Activated T-cell treated with anti-CD3 and anti-CD28 coated beads, Interleukin-2, amount 50 U/mL, for 72 hours (primary cell): ENCODE measurements around the gene TYW3. TPM values are rescaled to one million over a fixed set of nuclear protein-coding genes. Genes with fewer than 3 reads are reported as not detected.
"Not testable (repeated sequence)": the region's sequence is repeated elsewhere in the genome, so short reads cannot be mapped to it uniquely, and the experiment has no call there.

ENCODE experiments used
- ATAC-seq, 2 donors: fragments of 150-1000 bp; cut with Tn5 transposase; replicated peaks in 1 of 2; 2 replicates each; pipeline ENCODE4 v1.10.0; 2021; ENCODE audit warnings: moderate library complexity in 2 of 2, mild to moderate bottlenecking in 1 of 2
- DNase-seq, 2 donors: peaks; one replicate each; pipeline ENCODE4 v3.0.0; 2021 to 2022; ENCODE audit warnings: mixed read lengths in 1 of 2
- H3K27ac Mint-ChIP-seq: one replicate; pipeline ENCODE4 v1.8.0; 2022; ENCODE audit warnings: mild to moderate bottlenecking, moderate library complexity, mixed read lengths
- H3K27me3 Mint-ChIP-seq: one replicate; pipeline ENCODE4 v1.8.0; 2022; ENCODE audit warnings: low read depth, mixed read lengths
- H3K36me3 Mint-ChIP-seq, 2 donors: one replicate each; pipeline ENCODE4 v1.8.0; 2022; ENCODE audit warnings: mixed read lengths in 2 of 2, mild to moderate bottlenecking in 1 of 2; ENCODE audit not compliant: insufficient read depth in 2 of 2
- H3K4me1 Mint-ChIP-seq: one replicate; pipeline ENCODE4 v1.8.0; 2022; ENCODE audit warnings: low read depth, mixed read lengths
- H3K4me3 Mint-ChIP-seq, 2 donors: one replicate each; pipeline ENCODE4 v1.8.0; 2022; ENCODE audit warnings: mild to moderate bottlenecking in 2 of 2, mixed read lengths in 2 of 2, moderate library complexity in 2 of 2
- H3K9me3 Mint-ChIP-seq, 2 donors: one replicate each; pipeline ENCODE4 v1.8.0; 2022; ENCODE audit warnings: mixed read lengths in 2 of 2
- total RNA-seq, 2 donors: library from RNA; stranded (reverse); gene quantifications; one replicate each; pipeline ENCODE4 v1.2.3, GENCODE V29; 2022

TYW3 gene
- total RNA-seq, 2 donors from 2014 or later, result 19.4 to 22.9 TPM

DNA sequence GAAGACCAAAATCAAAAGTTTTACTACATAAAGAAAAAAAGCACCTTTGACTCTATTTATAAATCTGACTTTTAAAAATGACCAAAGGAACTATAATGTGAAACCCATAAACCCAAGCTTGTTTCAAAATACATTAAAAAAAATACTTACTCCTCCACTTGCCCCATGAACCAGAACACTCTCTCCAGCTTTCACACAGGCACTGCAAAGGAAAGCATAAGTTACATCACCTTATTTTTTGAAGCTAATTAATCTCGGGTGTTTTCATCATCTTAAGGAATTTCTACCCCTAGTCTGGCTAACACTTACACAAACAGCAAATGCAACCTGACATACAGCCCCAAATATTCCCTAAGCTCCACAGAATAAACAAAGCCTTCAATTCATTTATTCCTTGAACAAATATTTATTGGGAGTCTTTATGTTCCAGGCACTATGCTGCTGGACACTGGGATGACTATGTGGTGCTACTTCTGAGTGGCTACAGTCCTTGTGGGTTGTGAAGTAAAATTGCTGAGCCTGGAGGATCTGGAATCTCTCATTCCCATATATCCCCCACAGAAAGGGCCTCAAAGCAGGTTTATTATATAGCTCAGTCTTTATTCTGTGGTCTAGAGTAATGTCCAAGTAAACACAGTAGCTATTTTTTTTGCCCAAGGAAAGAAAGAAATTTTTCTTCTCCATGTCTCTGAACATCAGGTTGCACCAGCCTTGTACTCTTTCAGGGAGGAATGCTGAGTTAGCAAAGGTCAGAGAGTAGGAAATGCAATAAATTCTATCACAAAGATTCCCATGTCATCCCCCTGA, 18.3 kb upstream of the TYW3 start:
- no peaks in the 10 kb centered on the region for H3K27me3 Mint-ChIP-seq

DNA sequence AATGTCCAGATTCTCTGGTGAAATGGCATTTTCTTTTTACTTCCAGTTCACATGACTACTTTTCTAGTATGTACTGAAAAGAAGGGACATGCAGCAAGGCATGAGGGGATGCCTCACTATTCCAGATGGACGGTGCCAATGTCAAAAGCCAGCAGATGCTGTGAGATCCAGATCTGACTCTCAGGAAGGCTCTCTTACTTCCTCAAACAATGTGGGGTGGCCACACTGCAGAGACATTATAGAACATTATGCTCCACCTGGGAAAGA, 17.8 kb upstream of the TYW3 start:
- no peaks in the 10 kb centered on the region for H3K36me3 Mint-ChIP-seq
- H3K27me3 Mint-ChIP-seq, result no peaks in the 10 kb centered on the region
- H3K27ac Mint-ChIP-seq, result no peak overlapping the region
- H3K9me3 Mint-ChIP-seq, result no peaks in the 10 kb centered on the region
- no peaks in the 10 kb centered on the region for H3K4me1 Mint-ChIP-seq
- DNase-seq (no peak), ATAC-seq (no peak)
- H3K4me3 Mint-ChIP-seq, result no peak overlapping the region

More for the DNA sequence above, 18.3 kb upstream of the TYW3 start:
- no peak overlapping the region for H3K4me3 Mint-ChIP-seq
- H3K4me1 Mint-ChIP-seq, result no peaks in the 10 kb centered on the region
- no peak for ATAC-seq
- no peak overlapping the region for H3K27ac Mint-ChIP-seq
- DNase-seq, result no peak
- H3K36me3 Mint-ChIP-seq, result no peaks in the 10 kb centered on the region
- no peaks in the 10 kb centered on the region for H3K9me3 Mint-ChIP-seq

DNA sequence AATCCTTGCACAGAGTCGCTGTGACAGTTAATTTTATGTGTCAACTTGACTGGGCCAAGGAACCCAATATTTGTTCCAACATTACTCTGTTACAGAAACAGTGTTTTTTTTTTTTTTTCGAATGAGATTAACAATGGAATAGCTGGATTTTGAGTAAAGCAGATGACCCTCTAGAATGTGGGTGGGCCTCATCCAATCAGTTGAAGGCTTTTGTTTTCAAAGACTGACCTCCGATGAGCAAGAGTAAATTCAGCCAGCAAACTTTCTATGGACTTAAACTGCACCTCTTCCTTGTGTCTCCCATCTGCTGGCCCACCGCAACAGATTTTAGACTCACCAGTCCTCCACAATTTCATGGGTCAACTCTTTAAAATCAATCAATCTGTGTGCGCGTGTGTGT, 17.1 kb upstream of the TYW3 start:
- ATAC-seq (no peak), DNase-seq (no peak)
- Mint-ChIP-seq H3K4me1 (no peaks in the 10 kb centered on the region), H3K36me3 (no peaks in the 10 kb centered on the region), H3K4me3 (no peak overlapping the region), H3K27ac (no peak overlapping the region), H3K9me3 (no peaks in the 10 kb centered on the region), H3K27me3 (no peaks in the 10 kb centered on the region)

DNA sequence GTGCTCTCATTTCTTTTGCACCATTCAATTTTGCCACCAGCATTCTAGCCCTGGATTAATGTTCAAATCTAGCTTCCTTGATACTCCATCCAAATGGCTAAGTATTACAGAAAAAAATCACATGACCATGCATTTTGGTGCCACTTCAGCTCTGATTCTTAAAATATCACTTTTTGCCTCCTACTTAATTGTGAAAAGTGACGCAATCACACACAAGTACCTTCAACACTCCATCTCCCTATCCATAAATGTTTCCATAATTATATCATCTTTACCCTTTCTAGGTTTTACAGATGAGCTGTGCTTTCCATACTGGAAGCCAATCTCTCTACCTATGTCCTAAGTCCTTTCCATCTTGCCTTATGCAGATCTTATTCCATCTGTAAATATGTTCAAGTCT, 16.1 kb upstream of the TYW3 start:
- Mint-ChIP-seq H3K4me3 (no peak overlapping the region), H3K9me3 (no peaks in the 10 kb centered on the region), H3K27ac (no peak overlapping the region), H3K36me3 (peaks cover 1% of the 10 kb centered on the region in 2 donors), H3K4me1 (no peaks in the 10 kb centered on the region), H3K27me3 (no peaks in the 10 kb centered on the region)
- ATAC-seq (no peak), DNase-seq (no peak)

GRCh38 chr1:74717626-74718025, 15.3 kb upstream of the TYW3 start:
- no peaks in the 10 kb centered on the region for H3K27me3 Mint-ChIP-seq
- DNase-seq (no peak), ATAC-seq (no peak)
- no peaks in the 10 kb centered on the region for H3K4me1 Mint-ChIP-seq
- H3K9me3 Mint-ChIP-seq, result no peaks in the 10 kb centered on the region
- H3K27ac Mint-ChIP-seq, result no peak overlapping the region
- peaks cover 3% of the 10 kb centered on the region in 2 donors for H3K36me3 Mint-ChIP-seq
- no peak overlapping the region for H3K4me3 Mint-ChIP-seq

DNA sequence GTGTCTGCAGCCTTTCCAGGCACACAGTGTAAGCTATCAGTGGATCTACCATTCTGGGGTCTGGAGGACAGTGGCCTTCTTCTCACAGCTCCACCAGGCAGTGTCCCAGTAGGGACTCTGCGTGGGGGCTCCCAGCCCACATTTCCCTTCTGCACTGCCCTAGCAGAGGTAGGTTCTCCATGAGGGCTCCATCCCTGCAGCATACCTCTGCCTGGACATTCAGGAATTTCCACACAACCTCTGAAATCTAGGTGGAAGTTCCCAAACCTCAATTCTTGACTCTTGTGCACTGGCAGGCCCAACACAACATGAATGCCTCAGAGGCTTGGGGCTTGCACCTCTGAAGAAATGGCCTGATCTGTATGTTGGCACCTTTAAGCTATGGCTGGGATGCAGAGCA, 6.9 kb upstream of the TYW3 start:
- no peak overlapping the region for H3K27ac Mint-ChIP-seq
- no peak overlapping the region for H3K4me3 Mint-ChIP-seq
- peaks cover 16 to 32% of the 10 kb centered on the region in 2 donors for H3K36me3 Mint-ChIP-seq
- H3K9me3 Mint-ChIP-seq, result peaks cover 6 to 11% of the 10 kb centered on the region in 2 donors
- peaks cover 15% of the 10 kb centered on the region for H3K4me1 Mint-ChIP-seq
- ATAC-seq, result no peak
- DNase-seq, result no peak
- H3K27me3 Mint-ChIP-seq, result no peaks in the 10 kb centered on the region

DNA sequence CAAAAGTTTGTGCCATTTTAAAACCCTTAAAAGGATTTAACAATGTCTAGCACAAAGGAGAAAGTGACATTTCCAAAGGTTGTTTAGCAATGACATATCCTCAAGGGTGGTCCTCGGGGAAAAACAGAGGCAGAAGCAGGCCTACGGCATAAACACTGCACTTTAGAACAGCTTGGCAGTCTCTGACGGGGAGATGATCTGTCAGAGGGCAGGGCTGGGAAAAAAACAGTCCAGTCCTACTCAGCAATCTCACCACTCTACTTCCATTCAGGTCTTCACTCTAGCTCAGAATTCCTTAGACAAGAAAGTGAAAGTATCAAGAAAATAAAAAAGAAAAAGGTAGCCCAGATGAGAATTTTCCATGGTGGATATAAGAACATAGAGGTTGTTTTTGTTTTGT, 4.2 kb upstream of the TYW3 start:
- Mint-ChIP-seq H3K36me3 (peaks cover 15 to 29% of the 10 kb centered on the region in 2 donors), H3K27me3 (no peaks in the 10 kb centered on the region), H3K4me3 (no peak overlapping the region), H3K27ac (no peak overlapping the region), H3K9me3 (peaks cover 6 to 11% of the 10 kb centered on the region in 2 donors), H3K4me1 (peaks cover 24% of the 10 kb centered on the region)
- no peak for ATAC-seq
- no peak for DNase-seq

DNA sequence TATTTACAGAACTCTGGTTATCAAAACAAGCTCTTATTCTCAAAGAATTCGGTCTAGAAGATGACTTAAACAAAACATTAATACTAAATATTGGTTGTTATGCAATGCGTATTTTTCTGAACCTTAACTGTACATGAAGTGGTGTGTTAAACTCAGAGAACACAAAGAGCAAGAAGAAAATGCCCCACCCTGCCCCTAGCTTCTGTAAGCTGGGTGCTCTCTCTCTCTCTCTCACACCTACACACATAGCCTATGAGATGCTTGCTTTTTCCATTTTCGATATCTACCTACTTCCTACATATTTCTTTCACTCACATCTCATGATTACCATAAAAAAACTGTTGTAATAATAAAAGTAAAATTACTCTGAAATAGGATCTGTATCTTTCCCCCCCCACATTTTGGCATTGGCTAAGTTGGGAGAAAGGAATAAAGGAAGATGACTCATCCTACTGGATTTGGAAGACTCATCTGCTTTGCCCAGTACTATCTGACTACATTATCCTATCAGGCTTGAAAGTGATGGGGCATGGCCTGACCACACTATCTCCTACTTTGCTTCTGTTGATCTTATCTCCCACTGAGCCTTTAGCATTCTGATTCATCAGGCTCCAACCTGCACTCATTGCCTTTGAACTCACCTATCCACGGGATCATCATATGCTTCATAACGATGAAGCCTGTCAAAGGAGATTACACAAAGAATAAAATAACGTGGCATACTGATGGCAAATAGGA, 3.0 kb upstream of the TYW3 start:
- ATAC-seq (peak; percentile 10 to 35), DNase-seq (peak in 1 of 2 donors; percentile 24)

DNA sequence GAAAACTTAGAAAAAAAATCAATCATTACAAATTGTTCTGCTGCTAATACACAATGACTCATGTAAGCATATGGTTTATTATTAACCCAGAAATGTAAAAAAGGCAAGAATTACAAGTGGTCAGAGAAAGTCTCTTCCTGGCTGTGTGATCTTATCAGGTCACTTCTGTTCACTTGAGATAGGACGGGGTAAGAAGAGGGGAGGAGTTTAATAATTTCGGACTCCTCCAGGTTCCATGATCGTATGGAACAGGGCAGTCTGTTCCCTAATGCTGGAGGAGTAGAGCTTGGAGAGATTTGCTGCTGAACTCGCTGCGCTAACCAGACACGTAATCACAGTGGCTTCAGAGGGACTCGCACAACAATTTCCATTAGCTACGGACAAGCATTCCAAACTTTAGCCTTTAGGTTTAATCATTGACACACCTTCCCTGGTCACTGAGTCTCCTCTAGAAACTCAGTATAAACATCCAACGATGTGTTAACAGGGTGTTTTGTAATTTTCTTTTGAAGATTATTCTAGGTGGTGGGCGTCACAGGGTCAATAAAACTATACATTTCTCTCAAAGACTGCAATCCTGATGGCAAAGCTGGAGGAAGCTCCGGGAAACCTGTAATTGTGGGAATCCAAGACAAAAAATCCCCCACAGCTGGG, 1.4 kb upstream of the TYW3 start:
- DNase-seq (no peak), ATAC-seq (no peak)
- H3K27ac Mint-ChIP-seq, result peak overlapping the region; percentile 42
- peaks cover 3 to 5% of the 10 kb centered on the region in 2 donors for H3K9me3 Mint-ChIP-seq
- peak overlapping the region; percentile 37 to 81 for H3K4me3 Mint-ChIP-seq
- H3K36me3 Mint-ChIP-seq, result peaks cover 7 to 8% of the 10 kb centered on the region in 2 donors
- peaks cover 43% of the 10 kb centered on the region for H3K4me1 Mint-ChIP-seq
- no peaks in the 10 kb centered on the region for H3K27me3 Mint-ChIP-seq

More for the DNA sequence above, 3.0 kb upstream of the TYW3 start:
- H3K4me1 Mint-ChIP-seq, result peaks cover 33% of the 10 kb centered on the region
- H3K36me3 Mint-ChIP-seq, result peaks cover 13 to 21% of the 10 kb centered on the region in 2 donors
- peaks cover 6 to 11% of the 10 kb centered on the region in 2 donors for H3K9me3 Mint-ChIP-seq
- no peaks in the 10 kb centered on the region for H3K27me3 Mint-ChIP-seq
- no peak overlapping the region for H3K27ac Mint-ChIP-seq
- H3K4me3 Mint-ChIP-seq, result peak overlapping the region in 1 of 2 donors; percentile 4

DNA sequence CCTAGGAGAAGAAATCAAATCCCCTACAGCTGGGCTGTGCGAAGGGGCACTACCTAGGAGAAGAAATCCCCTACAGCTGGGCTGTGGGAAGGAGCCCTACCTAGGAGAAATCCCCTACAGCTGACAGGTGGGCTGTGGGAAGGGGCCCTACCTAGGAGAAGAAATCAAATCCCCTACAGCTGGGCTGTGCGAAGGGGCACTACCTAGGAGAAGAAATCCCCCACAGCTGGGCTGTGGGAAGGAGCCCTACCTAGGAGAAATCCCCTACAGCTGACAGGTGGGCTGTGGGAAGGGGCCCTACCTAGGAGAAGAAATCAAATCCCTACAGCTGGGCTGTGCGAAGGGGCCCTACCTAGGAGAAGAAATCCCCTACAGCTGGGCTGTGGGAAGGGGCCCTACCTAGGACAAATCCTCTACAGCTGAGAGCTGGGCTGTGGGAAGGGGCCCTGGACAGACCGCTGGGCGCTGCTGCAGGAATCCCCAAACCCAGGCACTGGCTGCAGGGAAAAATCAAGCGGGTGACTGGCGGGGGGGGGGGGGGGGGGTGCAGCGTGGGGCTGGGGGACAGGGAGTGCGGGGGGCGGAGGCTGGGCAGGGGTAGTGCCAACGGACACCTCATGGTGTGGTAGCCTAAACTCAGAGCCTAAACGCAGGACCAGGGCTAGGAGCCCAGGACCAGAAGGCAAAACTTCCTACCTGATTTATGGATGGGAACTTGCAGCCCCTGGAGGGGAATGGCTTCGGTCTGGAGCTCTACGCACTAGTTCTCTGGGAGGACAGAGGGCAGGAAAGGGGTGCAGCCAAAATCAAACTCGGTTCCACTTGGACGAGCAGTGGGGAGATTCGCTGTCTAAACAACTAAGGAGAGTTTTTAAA, 643 bp upstream of the TYW3 start:
- DNase-seq, result peak; percentile 4 to 34

DNA sequence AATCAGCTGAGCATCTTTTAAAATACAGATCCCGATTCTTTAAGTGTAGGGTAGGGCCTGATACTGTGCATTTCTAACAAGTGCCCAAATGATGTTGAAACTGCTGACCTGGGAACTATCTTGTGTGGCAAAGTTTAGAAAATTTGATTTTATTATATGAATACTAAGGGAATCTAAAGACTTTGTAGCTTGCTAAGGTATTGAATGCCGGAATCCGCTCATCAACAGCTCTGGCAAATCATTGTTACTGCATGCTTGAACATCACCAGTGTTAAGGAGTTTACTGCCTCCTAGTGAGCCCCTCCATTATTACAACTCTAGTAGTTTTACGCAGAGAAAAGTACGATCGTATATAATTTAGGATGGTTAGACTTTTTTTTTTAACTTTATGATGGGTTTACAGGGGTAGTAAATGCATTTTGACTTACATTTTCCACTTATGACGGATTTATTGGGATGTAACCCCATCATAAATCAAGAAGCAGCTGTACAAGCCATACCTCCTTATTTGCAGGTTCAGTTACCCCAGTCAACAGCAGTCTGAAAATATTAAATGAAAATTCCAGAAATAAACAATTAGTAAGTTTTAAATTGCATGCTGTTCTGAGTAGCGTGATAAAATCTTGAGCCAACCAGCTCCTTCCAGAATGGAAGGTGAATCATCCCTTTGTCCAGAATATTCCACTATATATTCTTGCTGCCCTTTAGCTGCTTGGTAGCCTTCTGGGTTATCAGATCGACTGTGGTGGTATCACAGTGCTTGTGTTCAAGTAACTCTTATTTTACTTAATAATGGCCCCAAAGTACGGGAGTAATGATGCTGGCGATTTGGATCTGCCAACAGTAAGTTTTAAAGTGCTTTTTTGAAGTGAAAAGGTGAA, 892 bp downstream of the TYW3 start:
- H3K27ac Mint-ChIP-seq, result peak overlapping the region; percentile 99

More for the DNA sequence above, 643 bp upstream of the TYW3 start:
- peak; percentile 14 to 17 for ATAC-seq
- Mint-ChIP-seq H3K27ac (peak overlapping the region; percentile 99), H3K4me1 (peaks cover 43% of the 10 kb centered on the region), H3K4me3 (peak overlapping the region; percentile 86 to 89)
- H3K27me3 Mint-ChIP-seq, H3K36me3 Mint-ChIP-seq, H3K9me3 Mint-ChIP-seq: not testable (repeated sequence)

GRCh38 chr1:74737333-74737732, 4.4 kb downstream of the TYW3 start:
- peaks cover 0 to 1% of the 10 kb centered on the region in 2 donors for H3K9me3 Mint-ChIP-seq
- DNase-seq (no peak), ATAC-seq (no peak)
- no peak overlapping the region for H3K4me3 Mint-ChIP-seq
- H3K27me3 Mint-ChIP-seq, result no peaks in the 10 kb centered on the region
- peaks cover 21 to 35% of the 10 kb centered on the region in 2 donors for H3K36me3 Mint-ChIP-seq
- H3K4me1 Mint-ChIP-seq, result peaks cover 20% of the 10 kb centered on the region
- no peak overlapping the region for H3K27ac Mint-ChIP-seq

More for the DNA sequence above, 892 bp downstream of the TYW3 start:
- Mint-ChIP-seq H3K4me1 (peaks cover 43% of the 10 kb centered on the region), H3K36me3 (peaks cover 6 to 10% of the 10 kb centered on the region in 2 donors), H3K27me3 (no peaks in the 10 kb centered on the region), H3K4me3 (peak overlapping the region; percentile 86 to 89), H3K9me3 (no peaks in the 10 kb centered on the region)
- DNase-seq (peak; percentile 45 to 57), ATAC-seq (peak; percentile 61 to 62)
